Endothelial cell of umbilical vein (primary cell): ENCODE measurements around the gene PSG1. TPM values are rescaled to one million over a fixed set of nuclear protein-coding genes. Genes with fewer than 3 reads are reported as not detected.

ENCODE experiments used
- BruUV-seq: library from RNA; stranded (reverse); fragments of 400-500 nt; replicated peaks from 2 replicates; lab custom pipeline; 2021; lab: Mats Ljungman, UMichigan
- CTCF ChIA-PET: fragments of 300-600, 350-600 bp; sonication (Branson Sonifier 250); formaldehyde crosslinking; loops from one replicate; lab custom pipeline; 2021; ENCODE audit warnings: antibody characterized with exemption, inconsistent platforms; lab: Charles Lee
- POLR2A ChIA-PET: fragments of 300-600, 350-600 bp; sonication (Branson Sonifier 250); formaldehyde crosslinking; loops from one replicate; lab custom pipeline; 2021; ENCODE audit warnings: antibody characterized with exemption, inconsistent platforms; lab: Charles Lee
- DNase-seq: peaks from one replicate; pipeline ENCODE4 v3.0.0-alpha.2; 2011; ENCODE audit warnings: low read depth, low spot score
- FAIRE-seq: peaks from 2 replicates; lab custom pipeline; 2011; peaks lifted over from hg19 to GRCh38; lab: Jason Lieb, UNC
- H2AFZ ChIP-seq: 2 replicates; pipeline ENCODE4 v1.6.0; 2012; ENCODE audit warnings: low read depth, low read length, control low read depth, inconsistent platforms
- H3K27ac ChIP-seq: 2 replicates; pipeline ENCODE4 v1.5.1; 2011; ENCODE audit warnings: low read depth, mild to moderate bottlenecking, control low read depth, low read length, moderate library complexity; ENCODE audit not compliant: insufficient read depth
- H3K27me3 ChIP-seq, 2 experiments: 2 replicates each; pipeline versions ENCODE4 v1.6.0 to v1.6.1; 2011; ENCODE audit warnings: low read length in 2 of 2, mixed read lengths in 1 of 2; ENCODE audit not compliant: control insufficient read depth in 2 of 2, insufficient read depth in 2 of 2
- H3K36me3 ChIP-seq, 2 experiments: 2 replicates in 1 of 2; 3 replicates in 1 of 2; pipeline ENCODE4 v1.5.1; 2011; ENCODE audit warnings: low read length in 2 of 2, mild to moderate bottlenecking in 1 of 2, moderate library complexity in 1 of 2; ENCODE audit not compliant: control insufficient read depth in 2 of 2, insufficient read depth in 2 of 2; ENCODE audit errors: extremely low read depth in 1 of 2
- H3K4me1 ChIP-seq: 3 replicates; pipeline ENCODE4 v1.5.1; 2011; ENCODE audit warnings: mild to moderate bottlenecking, low read length; ENCODE audit not compliant: control insufficient read depth, insufficient read depth; ENCODE audit errors: extremely low read depth
- H3K4me2 ChIP-seq: 2 replicates; pipeline ENCODE4 v1.6.1; 2011; ENCODE audit warnings: low read length, control low read depth, mixed read lengths; ENCODE audit not compliant: insufficient read depth
- H3K4me3 ChIP-seq, 3 experiments: fragments of 200-600 bp in 1 of 3; sonication (generic), shearing (Covaris generic) in 1 of 3; replicated peaks in 1 of 3; 2 replicates each; pipeline ENCODE4 v1.5.1; 2011 to 2016; ENCODE audit warnings: control low read depth in 3 of 3, low read length in 3 of 3, mild to moderate bottlenecking in 2 of 3, inconsistent platforms in 1 of 3, low read depth in 1 of 3, moderate library complexity in 1 of 3; ENCODE audit not compliant: insufficient read depth in 1 of 3
- H3K79me2 ChIP-seq: 2 replicates; pipeline ENCODE4 v1.6.0; 2012; ENCODE audit warnings: low read length, inconsistent platforms; ENCODE audit not compliant: control insufficient read depth, insufficient read depth
- H3K9ac ChIP-seq: replicated peaks from 2 replicates; pipeline ENCODE3; 2011; ENCODE audit warnings: low read length, control low read depth; ENCODE audit not compliant: insufficient read depth; ENCODE audit errors: extremely low read depth
- H3K9me1 ChIP-seq: replicated peaks from 3 replicates; pipeline ENCODE4 v1.6.0; 2011; ENCODE audit warnings: mild to moderate bottlenecking, low read length; ENCODE audit not compliant: control insufficient read depth, insufficient read depth; ENCODE audit errors: extremely low read depth
- H3K9me3 ChIP-seq: replicated peaks from 2 replicates; pipeline ENCODE4 v1.5.1; 2012; ENCODE audit warnings: low read length, inconsistent platforms; ENCODE audit not compliant: control insufficient read depth, insufficient read depth
- H4K20me1 ChIP-seq: replicated peaks from 2 replicates; pipeline ENCODE3; 2011; ENCODE audit warnings: mild to moderate bottlenecking, low read length; ENCODE audit not compliant: control insufficient read depth, insufficient read depth; ENCODE audit errors: extremely low read depth
- EZH2 ChIP-seq: IDR thresholded peaks from 2 replicates; pipeline ENCODE4 v1.6.1; 2012; ENCODE audit warnings: borderline replicate concordance, low read depth, mild to moderate bottlenecking, moderate library complexity, low read length, inconsistent platforms; ENCODE audit not compliant: severe bottlenecking
- FOS ChIP-seq: IDR thresholded peaks from 2 replicates; pipeline ENCODE4 v1.6.1; 2011; ENCODE audit warnings: mild to moderate bottlenecking, low read length, moderate library complexity, borderline replicate concordance; ENCODE audit not compliant: insufficient read depth
- GATA2 ChIP-seq: IDR thresholded peaks from 2 replicates; pipeline ENCODE4 v1.7.0; 2011; ENCODE audit warnings: low read depth, mild to moderate bottlenecking, moderate library complexity, mixed read lengths, low read length; ENCODE audit not compliant: insufficient read length, insufficient read depth
- JUN ChIP-seq: IDR thresholded peaks from 2 replicates; pipeline ENCODE4 v1.6.1; 2011; ENCODE audit warnings: borderline replicate concordance, low read depth; ENCODE audit not compliant: insufficient read length, insufficient read depth
- MYC ChIP-seq: IDR thresholded peaks from one replicate; pipeline ENCODE4 v1.6.1; 2011; ENCODE audit warnings: mild to moderate bottlenecking, low read depth, low read length
- POLR2A ChIP-seq: IDR thresholded peaks from 2 replicates; pipeline ENCODE4 v1.6.1; 2012; ENCODE audit warnings: low read depth, mild to moderate bottlenecking, control low read depth, low read length
- POLR2AphosphoS5 ChIP-seq: IDR thresholded peaks from 2 replicates; pipeline ENCODE4 v1.6.1; 2012; ENCODE audit warnings: low read depth, mild to moderate bottlenecking, control low read depth, low read length, moderate library complexity; ENCODE audit not compliant: insufficient read depth
- dilution Hi-C: fragments of 300-500 bp; cut with MboI; formaldehyde crosslinking; loops from one replicate; pipeline ENCODE4 v1.15.0; 2019; ENCODE audit warnings: low sequenced_read_pairs; ENCODE audit not compliant: extremely low pct_ligation_motif_present
- intact Hi-C: fragments of 100-400 bp; cut with micrococcal nuclease; formaldehyde crosslinking; loops from one replicate; pipeline ENCODE4 v1.10.0; 2022
- polyA plus RNA-seq, 4 experiments: library from polyadenylated mRNA; depleted of rRNA in 3 of 4; stranded (reverse) in 3 of 4; unstranded in 1 of 4; fragments of >200 nt; gene quantifications; 2 replicates each; pipeline versions ENCODE4 v1.2.1 to v1.2.3, GENCODE V29; 2011 to 2012; ENCODE audit warnings: missing spikeins in 1 of 4
- total RNA-seq: library from RNA; stranded (reverse); gene quantifications from 2 replicates; pipeline ENCODE4 v1.2.3, GENCODE V29; 2021
- TF ChIP-seq, protein P1 (sequence below): IDR thresholded peaks from 2 replicates; pipeline ENCODE4 v1.6.1; 2011; ENCODE audit not compliant: insufficient read depth, insufficient read length
- TF ChIP-seq, protein P2 (sequence below), 2 donors: IDR thresholded peaks; 1 replicate in 1 of 2; 2 replicates in 1 of 2; pipeline ENCODE4 v1.5.1; 2011; ENCODE audit warnings: low read length in 2 of 2, mild to moderate bottlenecking in 2 of 2, moderate library complexity in 2 of 2, control low read depth in 1 of 2, inconsistent platforms in 1 of 2, low read depth in 1 of 2; ENCODE audit not compliant: insufficient read depth in 1 of 2; ENCODE audit errors: extremely low read depth in 1 of 2

PSG1 gene
- total and polyA plus RNA-seq, 2 donors (not counting 3 experiments of a cell fraction or from before 2014, with no cell fraction given): not detected

DNA sequence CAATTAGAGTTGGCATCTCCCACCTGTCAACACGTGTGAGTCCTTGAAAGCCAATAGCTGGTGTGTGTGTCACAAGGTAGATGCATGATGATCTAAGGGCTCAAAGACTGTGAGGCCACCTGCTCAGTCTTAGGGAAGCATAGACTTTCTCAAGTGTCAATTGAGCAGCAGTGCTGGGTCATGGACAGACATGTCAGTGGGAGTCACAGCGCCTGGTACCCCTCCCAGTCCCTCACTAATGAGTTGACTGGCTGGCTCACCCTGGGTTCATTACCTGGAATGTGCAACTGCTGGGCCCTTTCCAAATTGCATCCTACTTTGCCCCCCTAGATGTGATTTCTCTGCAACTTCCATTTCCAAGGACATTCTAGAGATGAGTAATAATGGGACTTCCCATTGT, 47.3 kb upstream of the PSG1 start:
- no TSS peak for BruUV-seq
- TF ChIP-seq JUN: no peak
- no peak for TF ChIP-seq GATA2
- no peak for TF ChIP-seq POLR2A
- TF ChIP-seq EZH2: no peak
- no peak for TF ChIP-seq FOS
- TF ChIP-seq, protein P1, sequence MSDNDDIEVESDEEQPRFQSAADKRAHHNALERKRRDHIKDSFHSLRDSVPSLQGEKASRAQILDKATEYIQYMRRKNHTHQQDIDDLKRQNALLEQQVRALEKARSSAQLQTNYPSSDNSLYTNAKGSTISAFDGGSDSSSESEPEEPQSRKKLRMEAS: no peak
- TF ChIP-seq POLR2AphosphoS5: no peak
- TF ChIP-seq, protein P2, sequence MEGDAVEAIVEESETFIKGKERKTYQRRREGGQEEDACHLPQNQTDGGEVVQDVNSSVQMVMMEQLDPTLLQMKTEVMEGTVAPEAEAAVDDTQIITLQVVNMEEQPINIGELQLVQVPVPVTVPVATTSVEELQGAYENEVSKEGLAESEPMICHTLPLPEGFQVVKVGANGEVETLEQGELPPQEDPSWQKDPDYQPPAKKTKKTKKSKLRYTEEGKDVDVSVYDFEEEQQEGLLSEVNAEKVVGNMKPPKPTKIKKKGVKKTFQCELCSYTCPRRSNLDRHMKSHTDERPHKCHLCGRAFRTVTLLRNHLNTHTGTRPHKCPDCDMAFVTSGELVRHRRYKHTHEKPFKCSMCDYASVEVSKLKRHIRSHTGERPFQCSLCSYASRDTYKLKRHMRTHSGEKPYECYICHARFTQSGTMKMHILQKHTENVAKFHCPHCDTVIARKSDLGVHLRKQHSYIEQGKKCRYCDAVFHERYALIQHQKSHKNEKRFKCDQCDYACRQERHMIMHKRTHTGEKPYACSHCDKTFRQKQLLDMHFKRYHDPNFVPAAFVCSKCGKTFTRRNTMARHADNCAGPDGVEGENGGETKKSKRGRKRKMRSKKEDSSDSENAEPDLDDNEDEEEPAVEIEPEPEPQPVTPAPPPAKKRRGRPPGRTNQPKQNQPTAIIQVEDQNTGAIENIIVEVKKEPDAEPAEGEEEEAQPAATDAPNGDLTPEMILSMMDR (IDR thresholded peaks at IDR 0.05; ENCODE audit: extremely low read depth in 1 of 2, insufficient read depth in 1 of 2, low read depth in 1 of 2, low read length in 2 of 2): no peak
- TF ChIP-seq MYC: no peak
- Histone ChIP-seq H3K4me1 (no peaks in the 10 kb centered on the region), H3K27me3 (no peaks in the 10 kb centered on the region), H3K27ac (no peak overlapping the region), H4K20me1 (no peaks in the 10 kb centered on the region), H3K36me3 (no peaks in the 10 kb centered on the region), H3K9me1 (no peaks in the 10 kb centered on the region), H3K9ac (no peak overlapping the region), H3K4me3 (no peak overlapping the region), H2AFZ (no peak overlapping the region), H3K79me2 (no peaks in the 10 kb centered on the region), H3K9me3 (no peaks in the 10 kb centered on the region), H3K4me2 (no peak overlapping the region)
- intact Hi-C loops: loop anchor here (10.0 kb wide), 1 partner anchor 132 kb away; no protein-coding TSS in a partner anchor
- dilution Hi-C loops: no loop called here
- FAIRE-seq: no peak
- DNase-seq: no peak
- ChIA-PET CTCF (no interaction called here), POLR2A (no interaction called here)
